Liver (tissue), 9 donors: ENCODE measurements around the gene ARHGEF16. TPM values are rescaled to one million over a fixed set of nuclear protein-coding genes. Genes with fewer than 3 reads are reported as not detected.

Source experiments
- DNase-seq: peaks from one replicate; pipeline ENCODE4 v3.0.0-alpha.2; 2017; ENCODE audit warnings: low spot score
- H3K27ac ChIP-seq, 2 donors: one replicate each; pipeline ENCODE4 v1.7.0; 2013; ENCODE audit warnings: inconsistent platforms in 2 of 2, low read length in 2 of 2, control low read depth in 1 of 2, low read depth in 1 of 2, mild to moderate bottlenecking in 1 of 2
- H3K27me3 ChIP-seq, 4 donors: one replicate each; pipeline versions ENCODE4 v1.6.1 to v1.7.0; 2013; ENCODE audit warnings: low read length in 3 of 4, inconsistent platforms in 1 of 4, mild to moderate bottlenecking in 1 of 4, moderate library complexity in 1 of 4; ENCODE audit not compliant: control insufficient read depth in 4 of 4, insufficient read depth in 4 of 4
- H3K36me3 ChIP-seq, 4 donors: one replicate each; pipeline versions ENCODE4 v1.6.1 to v1.7.0; 2013; ENCODE audit warnings: low read length in 3 of 4, mild to moderate bottlenecking in 3 of 4, low read depth in 1 of 4, moderate library complexity in 1 of 4; ENCODE audit not compliant: control insufficient read depth in 4 of 4, insufficient read depth in 3 of 4
- H3K4me1 ChIP-seq, 4 donors: one replicate each; pipeline versions ENCODE4 v1.6.1 to v1.7.0; 2013; ENCODE audit warnings: low read length in 3 of 4, mild to moderate bottlenecking in 3 of 4, moderate library complexity in 1 of 4; ENCODE audit not compliant: control insufficient read depth in 4 of 4, insufficient read depth in 4 of 4
- H3K4me3 ChIP-seq, 3 donors: one replicate each; pipeline versions ENCODE4 v1.6.1 to v1.7.0; 2013; ENCODE audit warnings: low read length in 3 of 3, control low read depth in 1 of 3, low read depth in 1 of 3, mild to moderate bottlenecking in 1 of 3
- H3K9ac ChIP-seq, 2 donors: one replicate each; pipeline ENCODE4 v1.7.0; 2013; ENCODE audit warnings: low read length in 2 of 2, mild to moderate bottlenecking in 2 of 2, moderate library complexity in 2 of 2, control low read depth in 1 of 2, low read depth in 1 of 2
- H3K9me3 ChIP-seq, 4 donors: one replicate each; pipeline versions ENCODE4 v1.6.1 to v1.7.0; 2013; ENCODE audit warnings: low read length in 3 of 4; ENCODE audit not compliant: control insufficient read depth in 4 of 4
- ATF3 ChIP-seq: IDR thresholded peaks from 2 replicates; pipeline ENCODE4 v1.6.1; 2016; ENCODE audit warnings: antibody characterized with exemption
- CTCF ChIP-seq: fragments of 150-350 bp; IDR thresholded peaks from 2 replicates; pipeline ENCODE4 v1.5.1; 2017; ENCODE audit warnings: improper control_type of control experiment, low read depth, low read length; ENCODE audit not compliant: missing input control
- EGR1 ChIP-seq, 2 donors: IDR thresholded peaks; 2 replicates each; pipeline ENCODE4 v1.6.1; 2016 to 2018; ENCODE audit warnings: antibody characterized with exemption in 2 of 2, low read depth in 2 of 2
- FOXA1 ChIP-seq: IDR thresholded peaks from 2 replicates; pipeline ENCODE4 v1.6.1; 2016; ENCODE audit warnings: antibody characterized with exemption
- FOXA2 ChIP-seq: IDR thresholded peaks from 2 replicates; pipeline ENCODE4 v1.6.1; 2016; ENCODE audit warnings: antibody characterized with exemption
- HNF4A ChIP-seq, 2 donors: conservative IDR thresholded peaks; 2 replicates each; pipeline ENCODE4 v1.6.1; 2016; ENCODE audit warnings: antibody characterized with exemption in 2 of 2, mild to moderate bottlenecking in 2 of 2
- HNF4G ChIP-seq: IDR thresholded peaks from 2 replicates; pipeline ENCODE4 v1.6.1; 2016; ENCODE audit warnings: antibody characterized with exemption
- JUND ChIP-seq, 2 donors: IDR thresholded peaks; 2 replicates each; pipeline ENCODE4 v1.6.1; 2016; ENCODE audit warnings: antibody characterized with exemption in 2 of 2
- NR2F2 ChIP-seq: IDR thresholded peaks from 2 replicates; pipeline ENCODE4 v1.6.1; 2016; ENCODE audit warnings: antibody characterized with exemption
- RAD21 ChIP-seq, 2 donors: IDR thresholded peaks; 2 replicates each; pipeline ENCODE4 v1.6.1; 2016; ENCODE audit warnings: antibody characterized with exemption in 2 of 2, mild to moderate bottlenecking in 2 of 2
- RXRA ChIP-seq, 2 donors: IDR thresholded peaks; 2 replicates each; pipeline ENCODE4 v1.6.1; 2017 to 2018; ENCODE audit warnings: antibody characterized with exemption in 2 of 2, mild to moderate bottlenecking in 1 of 2
- SP1 ChIP-seq: IDR thresholded peaks from 2 replicates; pipeline ENCODE4 v1.6.1; 2018; ENCODE audit warnings: antibody characterized with exemption, mild to moderate bottlenecking
- TAF1 ChIP-seq: conservative IDR thresholded peaks from 2 replicates; pipeline ENCODE4 v1.6.1; 2016; ENCODE audit warnings: antibody characterized with exemption, mild to moderate bottlenecking
- YY1 ChIP-seq: IDR thresholded peaks from 2 replicates; pipeline ENCODE4 v1.6.1; 2016; ENCODE audit warnings: antibody characterized with exemption, mild to moderate bottlenecking
- WGBS: extraction: QIAGEN DNeasy Blood & Tissue Kit; methylation state at CpG from one replicate; pipeline ENCODE4 v1.1.7; 2013; 5-methylcytosine and 5-hydroxymethylcytosine counted together
- polyA plus RNA-seq, 2 donors: library from polyadenylated mRNA; stranded (reverse) in 1 of 2; unstranded in 1 of 2; fragments of 200-250 nt in 1 of 2; fragments of >200 nt in 1 of 2; fragmentation: Nextera tagmentation in 1 of 2; extraction: Ambion mirVana in 1 of 2; gene quantifications; one replicate each; pipeline versions ENCODE4 v1.2.1 to v1.2.3, GENCODE V29; 2013 to 2015
- total RNA-seq, 2 donors: library from RNA; depleted of rRNA; stranded (reverse); fragments of >200 nt; gene quantifications; one replicate each; pipeline ENCODE4 v1.2.3, GENCODE V29; 2014
- TF ChIP-seq, protein P1 (sequence below): IDR thresholded peaks from 2 replicates; pipeline ENCODE4 v1.6.1; 2016; ENCODE audit warnings: antibody characterized with exemption
- TF ChIP-seq, protein P2 (sequence below): IDR thresholded peaks from 2 replicates; pipeline ENCODE4 v1.6.1; 2016; ENCODE audit warnings: antibody characterized with exemption, mild to moderate bottlenecking
- TF ChIP-seq, protein P3 (sequence below): IDR thresholded peaks from 2 replicates; pipeline ENCODE4 v1.6.1; 2016; ENCODE audit warnings: antibody characterized with exemption
- donor health status: healthy.
- donor health status: healthy.
- donor health status: healthy.
- donor health status: healthy.
- donor health status: healthy.

Gene ARHGEF16
- total and polyA plus RNA-seq, 4 donors = 0.65 to 5.6 (median 2.8) TPM

DNA sequence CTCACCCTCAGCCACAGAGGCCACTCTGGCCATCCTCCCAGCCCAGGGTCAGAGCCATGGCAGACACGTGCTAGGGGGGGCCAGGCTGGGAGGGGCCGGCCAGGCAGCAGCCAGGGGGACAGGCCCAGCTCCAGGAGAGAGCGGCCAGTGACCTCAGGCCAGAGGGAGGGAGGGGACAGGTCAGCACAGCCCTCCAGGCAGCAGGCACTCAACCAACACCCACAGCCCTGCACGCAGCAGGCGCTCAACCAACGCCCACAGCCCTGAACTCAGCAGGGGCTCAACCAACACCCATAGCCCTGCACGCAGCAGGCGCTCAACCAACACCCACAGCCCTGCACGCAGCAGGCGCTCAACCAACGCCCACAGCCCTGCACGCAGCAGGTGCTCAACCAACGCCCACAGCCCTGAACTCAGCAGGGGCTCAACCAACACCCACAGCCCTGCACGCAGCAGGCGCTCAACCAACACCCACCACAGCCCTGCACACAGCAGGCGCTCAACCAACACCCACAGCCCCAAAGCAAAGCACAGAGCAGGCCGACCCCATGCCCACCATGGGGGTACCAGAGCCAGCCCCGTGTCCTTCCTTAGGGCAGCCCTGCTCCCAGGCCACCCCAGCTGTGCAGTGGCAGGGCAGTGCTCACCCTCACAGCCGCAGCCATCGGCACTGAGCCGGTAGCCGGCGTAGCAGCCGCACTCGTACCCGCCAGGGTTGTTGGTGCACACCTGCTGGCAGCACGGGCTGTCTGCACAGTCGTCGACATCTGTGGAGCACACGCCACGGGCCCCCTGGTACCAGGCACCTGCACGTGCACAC, 55.9 kb downstream of the ARHGEF16 start (continued):
- TF ChIP-seq, protein P1, sequence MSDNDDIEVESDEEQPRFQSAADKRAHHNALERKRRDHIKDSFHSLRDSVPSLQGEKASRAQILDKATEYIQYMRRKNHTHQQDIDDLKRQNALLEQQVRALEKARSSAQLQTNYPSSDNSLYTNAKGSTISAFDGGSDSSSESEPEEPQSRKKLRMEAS = no peak
- TF ChIP-seq YY1 (no peak), TAF1 (no peak), JUND (IDR thresholded peaks at IDR 0.05) (no peak)

GRCh38 chr1:3510956-3511250, 56.4 kb downstream of the ARHGEF16 start:
- Histone ChIP-seq H3K9me3 (no peaks in the 10 kb centered on the region), H3K27me3 (no peaks in the 10 kb centered on the region), H3K36me3 (no peaks in the 10 kb centered on the region), H3K4me3 (no peak overlapping the region), H3K27ac (no peak overlapping the region), H3K4me1 (no peaks in the 10 kb centered on the region), H3K9ac (no peak overlapping the region)
- TF ChIP-seq HNF4G (no peak), FOXA2 (no peak), SP1 (no peak), RAD21 (IDR thresholded peaks at IDR 0.05) (no peak), RXRA (IDR thresholded peaks at IDR 0.05) (no peak), FOXA1 (no peak), JUND (IDR thresholded peaks at IDR 0.05) (no peak), YY1 (no peak)
- TF ChIP-seq, protein P1 = no peak
- TF ChIP-seq, protein P2, sequence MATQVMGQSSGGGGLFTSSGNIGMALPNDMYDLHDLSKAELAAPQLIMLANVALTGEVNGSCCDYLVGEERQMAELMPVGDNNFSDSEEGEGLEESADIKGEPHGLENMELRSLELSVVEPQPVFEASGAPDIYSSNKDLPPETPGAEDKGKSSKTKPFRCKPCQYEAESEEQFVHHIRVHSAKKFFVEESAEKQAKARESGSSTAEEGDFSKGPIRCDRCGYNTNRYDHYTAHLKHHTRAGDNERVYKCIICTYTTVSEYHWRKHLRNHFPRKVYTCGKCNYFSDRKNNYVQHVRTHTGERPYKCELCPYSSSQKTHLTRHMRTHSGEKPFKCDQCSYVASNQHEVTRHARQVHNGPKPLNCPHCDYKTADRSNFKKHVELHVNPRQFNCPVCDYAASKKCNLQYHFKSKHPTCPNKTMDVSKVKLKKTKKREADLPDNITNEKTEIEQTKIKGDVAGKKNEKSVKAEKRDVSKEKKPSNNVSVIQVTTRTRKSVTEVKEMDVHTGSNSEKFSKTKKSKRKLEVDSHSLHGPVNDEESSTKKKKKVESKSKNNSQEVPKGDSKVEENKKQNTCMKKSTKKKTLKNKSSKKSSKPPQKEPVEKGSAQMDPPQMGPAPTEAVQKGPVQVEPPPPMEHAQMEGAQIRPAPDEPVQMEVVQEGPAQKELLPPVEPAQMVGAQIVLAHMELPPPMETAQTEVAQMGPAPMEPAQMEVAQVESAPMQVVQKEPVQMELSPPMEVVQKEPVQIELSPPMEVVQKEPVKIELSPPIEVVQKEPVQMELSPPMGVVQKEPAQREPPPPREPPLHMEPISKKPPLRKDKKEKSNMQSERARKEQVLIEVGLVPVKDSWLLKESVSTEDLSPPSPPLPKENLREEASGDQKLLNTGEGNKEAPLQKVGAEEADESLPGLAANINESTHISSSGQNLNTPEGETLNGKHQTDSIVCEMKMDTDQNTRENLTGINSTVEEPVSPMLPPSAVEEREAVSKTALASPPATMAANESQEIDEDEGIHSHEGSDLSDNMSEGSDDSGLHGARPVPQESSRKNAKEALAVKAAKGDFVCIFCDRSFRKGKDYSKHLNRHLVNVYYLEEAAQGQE = no peak
- TF ChIP-seq, protein P3, sequence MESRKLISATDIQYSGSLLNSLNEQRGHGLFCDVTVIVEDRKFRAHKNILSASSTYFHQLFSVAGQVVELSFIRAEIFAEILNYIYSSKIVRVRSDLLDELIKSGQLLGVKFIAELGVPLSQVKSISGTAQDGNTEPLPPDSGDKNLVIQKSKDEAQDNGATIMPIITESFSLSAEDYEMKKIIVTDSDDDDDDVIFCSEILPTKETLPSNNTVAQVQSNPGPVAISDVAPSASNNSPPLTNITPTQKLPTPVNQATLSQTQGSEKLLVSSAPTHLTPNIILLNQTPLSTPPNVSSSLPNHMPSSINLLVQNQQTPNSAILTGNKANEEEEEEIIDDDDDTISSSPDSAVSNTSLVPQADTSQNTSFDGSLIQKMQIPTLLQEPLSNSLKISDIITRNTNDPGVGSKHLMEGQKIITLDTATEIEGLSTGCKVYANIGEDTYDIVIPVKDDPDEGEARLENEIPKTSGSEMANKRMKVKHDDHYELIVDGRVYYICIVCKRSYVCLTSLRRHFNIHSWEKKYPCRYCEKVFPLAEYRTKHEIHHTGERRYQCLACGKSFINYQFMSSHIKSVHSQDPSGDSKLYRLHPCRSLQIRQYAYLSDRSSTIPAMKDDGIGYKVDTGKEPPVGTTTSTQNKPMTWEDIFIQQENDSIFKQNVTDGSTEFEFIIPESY = no peak
- 94% methylated on average over 12 of the region's 12 CpGs for WGBS
- no peak for DNase-seq

- no peaks in the 10 kb centered on the region for H3K9me3 ChIP-seq
- H3K27me3 ChIP-seq = no peaks in the 10 kb centered on the region
- no peak for DNase-seq
- no peak overlapping the region for H3K4me3 ChIP-seq
- 95% methylated on average over 16 of the region's 16 CpGs for WGBS
- H3K36me3 ChIP-seq = no peaks in the 10 kb centered on the region
- H3K27ac ChIP-seq = no peak overlapping the region
- H3K9ac ChIP-seq = no peak overlapping the region
- no peaks in the 10 kb centered on the region for H3K4me1 ChIP-seq
- no peak for TF ChIP-seq RAD21 (IDR thresholded peaks at IDR 0.05)
- TF ChIP-seq, protein P1 = no peak
- no peak for TF ChIP-seq NR2F2
- TF ChIP-seq, protein P2 = no peak
- TF ChIP-seq CTCF = no peak
- TF ChIP-seq ATF3 = no peak
- TF ChIP-seq EGR1 (IDR thresholded peaks at IDR 0.05; ENCODE audit: low read depth in 2 of 2) = no peak
- no peak for TF ChIP-seq RXRA (IDR thresholded peaks at IDR 0.05)
- no peak for TF ChIP-seq HNF4G
- TF ChIP-seq YY1 = no peak
- TF ChIP-seq HNF4A (conservative IDR thresholded peaks at IDR 0.05) = no peak
- TF ChIP-seq JUND (IDR thresholded peaks at IDR 0.05) = no peak
- TF ChIP-seq FOXA2 = no peak
Observed at GRCh38 chr1:3511306-3511705, 56.8 kb downstream of the ARHGEF16 start.
